Measurements from ENCODE around the gene OMP. TPM values are rescaled to one million over a fixed set of nuclear protein-coding genes. Genes with fewer than 3 reads are reported as not detected.

Gene OMP
- polyA plus RNA-seq, 5 donors = 0.29 to 0.39 (median 0.31) TPM; not detected in 2

Other genes with a start within 250 kb of the OMP start
- 10 to 100 TPM; 10.7 to 34.6 (median 20.5) TPM for gene ACER3, start 241.9 kb upstream of the OMP start, polyA plus RNA-seq (ENCODE audit: insufficient read depth in 1 of 5, insufficient read length in 5 of 5, low replicate concordance in 1 of 5)
- gene B3GNT6, start 68.4 kb upstream of the OMP start, polyA plus RNA-seq (ENCODE audit: insufficient read depth in 1 of 5, insufficient read length in 5 of 5, low replicate concordance in 1 of 5) = 1 to 10 TPM in 4 of 5 donors, under 1 TPM in 1; 0.95 to 3.4 (median 2.2) TPM
- gene CAPN5, start 35.9 kb upstream of the OMP start, polyA plus RNA-seq (ENCODE audit: insufficient read depth in 1 of 5, insufficient read length in 5 of 5, low replicate concordance in 1 of 5) = 10 to 100 TPM; 20.9 to 30.0 (median 27.1) TPM
- 1 to 10 TPM; 4.4 to 6.3 (median 5.4) TPM for gene MYO7A, start 25.4 kb downstream of the OMP start, polyA plus RNA-seq (ENCODE audit: insufficient read depth in 1 of 5, insufficient read length in 5 of 5, low replicate concordance in 1 of 5)
- under 1 TPM in 4 of 5 donors, not detected in 1; 0.14 to 0.72 (median 0.59) TPM for gene GDPD4, start 198.8 kb downstream of the OMP start, polyA plus RNA-seq (ENCODE audit: insufficient read depth in 1 of 5, insufficient read length in 5 of 5, low replicate concordance in 1 of 5)